PFSK-1 (cell line): ENCODE data around the gene SEL1L2.

Experiments
- FOXP2 ChIP-seq: optimal IDR thresholded peaks from 2 replicates; pipeline ENCODE3; 2011; ENCODE audit warnings: borderline replicate concordance, control low read depth, inconsistent platforms; ENCODE audit not compliant: insufficient read depth; ENCODE audit errors: extremely low read length, extremely low read depth
- POLR2AphosphoS5 ChIP-seq: IDR thresholded peaks from 2 replicates; pipeline ENCODE4 v1.6.1; 2012; ENCODE audit warnings: low read depth, mild to moderate bottlenecking, control low read depth, low read length, moderate library complexity
- REST ChIP-seq, 2 experiments: IDR thresholded peaks; 2 replicates each; pipeline versions ENCODE4 v1.6.1 to v1.8.0; 2011 to 2012; ENCODE audit warnings: low read depth in 2 of 2, low read length in 2 of 2, control low read depth in 1 of 2, inconsistent platforms in 1 of 2, mild to moderate bottlenecking in 1 of 2, moderate library complexity in 1 of 2; ENCODE audit not compliant: insufficient read depth in 1 of 2
- SIN3A ChIP-seq: IDR thresholded peaks from 2 replicates; pipeline ENCODE4 v1.6.1; 2012; ENCODE audit warnings: mild to moderate bottlenecking, low read length, moderate library complexity, borderline replicate concordance; ENCODE audit not compliant: insufficient read depth
- TAF1 ChIP-seq: IDR thresholded peaks from 2 replicates; pipeline ENCODE4 v1.6.1; 2012; ENCODE audit warnings: low read length, control low read depth, borderline replicate concordance; ENCODE audit not compliant: insufficient read depth

The SEL1L2 gene

GRCh38 chr20:14012671-14013070 lies 22.3 kb upstream of the SEL1L2 start:
- no peak for TF ChIP-seq TAF1
- no peak for TF ChIP-seq REST (IDR thresholded peaks at IDR 0.05; ENCODE audit: insufficient read depth in 1 of 2, low read depth in 2 of 2, low read length in 2 of 2)
- no peak for TF ChIP-seq POLR2AphosphoS5
- TF ChIP-seq SIN3A, result no peak
- TF ChIP-seq FOXP2, result no peak

DNA sequence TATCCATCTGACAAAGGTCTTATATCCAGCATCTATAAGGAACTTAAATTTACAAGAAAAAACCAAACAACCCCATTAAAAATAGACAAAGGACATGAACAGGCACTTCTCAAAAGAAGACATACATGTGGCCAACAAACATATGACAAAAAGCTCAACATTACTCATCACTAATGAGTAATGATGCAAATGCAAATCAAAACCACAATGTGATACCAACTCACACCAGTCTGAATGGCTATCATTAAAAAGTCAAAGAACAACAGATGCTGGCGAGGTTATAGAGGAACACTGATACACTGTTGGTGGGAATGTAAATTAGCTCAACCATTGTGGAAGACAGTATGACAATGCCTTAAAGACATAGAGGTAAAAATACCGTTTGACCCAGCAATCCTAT lies 18.8 kb upstream of the SEL1L2 start:
- TF ChIP-seq SIN3A, result no peak
- no peak for TF ChIP-seq POLR2AphosphoS5
- TF ChIP-seq FOXP2, result no peak
- no peak for TF ChIP-seq TAF1
- TF ChIP-seq REST (IDR thresholded peaks at IDR 0.05; ENCODE audit: insufficient read depth in 1 of 2, low read depth in 2 of 2, low read length in 2 of 2), result no peak

GRCh38 chr20:14005996-14006395 lies 15.6 kb upstream of the SEL1L2 start:
- no peak for TF ChIP-seq POLR2AphosphoS5
- no peak for TF ChIP-seq REST (IDR thresholded peaks at IDR 0.05; ENCODE audit: insufficient read depth in 1 of 2, low read depth in 2 of 2, low read length in 2 of 2)
- TF ChIP-seq SIN3A, result no peak
- no peak for TF ChIP-seq TAF1
- no peak for TF ChIP-seq FOXP2

DNA sequence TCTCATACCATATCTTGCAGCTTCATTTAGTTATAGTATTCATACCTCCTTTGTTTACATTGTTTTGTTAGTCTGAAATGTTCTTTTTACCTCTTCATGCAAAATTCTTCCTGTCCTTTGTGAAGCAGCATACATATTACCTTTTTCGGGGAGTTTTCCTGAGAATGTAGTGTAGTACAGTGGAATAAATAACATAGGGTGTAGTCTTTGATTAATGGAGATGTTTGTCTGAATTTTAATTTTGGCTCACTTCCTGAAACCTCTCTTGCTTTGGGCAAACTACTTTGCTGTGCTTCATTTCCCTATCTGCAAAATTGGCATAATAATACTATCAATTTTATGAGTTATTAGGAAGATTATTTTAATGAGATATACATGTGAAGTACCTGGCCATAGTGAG lies 10.5 kb upstream of the SEL1L2 start:
- TF ChIP-seq TAF1 (no peak), POLR2AphosphoS5 (no peak), REST (IDR thresholded peaks at IDR 0.05; ENCODE audit: insufficient read depth in 1 of 2, low read depth in 2 of 2, low read length in 2 of 2) (no peak), FOXP2 (no peak), SIN3A (no peak)

- TF ChIP-seq TAF1 (no peak), REST (IDR thresholded peaks at IDR 0.05; ENCODE audit: insufficient read depth in 1 of 2, low read depth in 2 of 2, low read length in 2 of 2) (no peak), FOXP2 (no peak), SIN3A (no peak), POLR2AphosphoS5 (no peak)
Measured at GRCh38 chr20:13996265-13996664, 5.9 kb upstream of the SEL1L2 start.
